ENCODE measurements around the gene USP17L25. TPM values are rescaled to one million over a fixed set of nuclear protein-coding genes. Genes with fewer than 3 reads are reported as not detected.
"Not testable (repeated sequence)": the region's sequence is repeated elsewhere in the genome, so short reads cannot be mapped to it uniquely, and the experiment has no call there.

The USP17L25 gene, protein sequence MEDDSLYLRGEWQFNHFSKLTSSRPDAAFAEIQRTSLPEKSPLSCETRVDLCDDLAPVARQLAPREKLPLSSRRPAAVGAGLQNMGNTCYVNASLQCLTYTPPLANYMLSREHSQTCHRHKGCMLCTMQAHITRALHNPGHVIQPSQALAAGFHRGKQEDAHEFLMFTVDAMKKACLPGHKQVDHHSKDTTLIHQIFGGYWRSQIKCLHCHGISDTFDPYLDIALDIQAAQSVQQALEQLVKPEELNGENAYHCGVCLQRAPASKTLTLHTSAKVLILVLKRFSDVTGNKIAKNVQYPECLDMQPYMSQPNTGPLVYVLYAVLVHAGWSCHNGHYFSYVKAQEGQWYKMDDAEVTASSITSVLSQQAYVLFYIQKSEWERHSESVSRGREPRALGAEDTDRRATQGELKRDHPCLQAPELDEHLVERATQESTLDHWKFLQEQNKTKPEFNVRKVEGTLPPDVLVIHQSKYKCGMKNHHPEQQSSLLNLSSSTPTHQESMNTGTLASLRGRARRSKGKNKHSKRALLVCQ
- not detected for polyA plus RNA-seq (2013, experiment 1 of 2; ENCODE audit: insufficient read length)
- not detected for polyA plus RNA-seq (2013, experiment 2 of 2; ENCODE audit: insufficient read length)

DNA sequence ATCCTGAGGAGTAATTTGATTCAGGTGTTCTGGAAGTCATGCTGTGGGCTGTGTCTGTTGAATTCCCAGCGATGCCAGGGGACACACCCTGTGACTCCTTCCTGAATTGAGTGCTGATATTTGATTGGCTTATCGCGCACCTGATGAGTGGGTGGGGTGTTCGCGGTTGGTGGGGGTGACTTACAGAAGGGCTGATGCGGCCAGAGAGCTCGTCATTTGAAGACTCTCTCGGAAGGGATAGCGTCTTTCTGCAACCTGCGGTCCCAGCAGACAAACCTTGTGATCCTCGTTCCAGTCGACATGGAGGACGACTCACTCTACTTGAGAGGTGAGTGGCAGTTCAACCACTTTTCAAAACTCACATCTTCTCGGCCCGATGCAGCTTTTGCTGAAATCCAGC, at the start of gene USP17L25:
USP17L25 (plus strand) TSS at position 301 of the 400 bp plus-strand sequence; CDS start at position 301, 0 bp downstream.
- not testable (repeated sequence) for DNase-seq

DNA sequence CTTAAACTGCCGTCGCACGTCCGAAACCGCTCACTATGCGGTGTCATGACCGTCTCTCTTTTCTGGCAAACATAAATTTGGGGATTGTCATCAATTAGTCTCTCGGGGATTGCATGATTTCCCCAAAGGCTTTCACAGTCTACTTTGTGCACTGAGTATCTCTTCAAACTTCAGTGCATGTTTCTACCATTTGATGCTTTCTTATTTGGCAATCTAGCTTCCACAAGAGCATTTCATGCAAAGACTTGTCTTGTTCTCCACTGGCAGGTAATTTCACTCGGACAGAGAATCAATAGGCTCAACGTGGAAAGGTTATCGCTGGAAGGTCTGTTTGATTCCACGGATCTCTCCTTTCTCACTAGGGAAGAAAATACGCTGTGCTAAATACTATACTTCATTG, 5.5 kb upstream of the USP17L25 start:
- DNase-seq, result not testable (repeated sequence)

DNA sequence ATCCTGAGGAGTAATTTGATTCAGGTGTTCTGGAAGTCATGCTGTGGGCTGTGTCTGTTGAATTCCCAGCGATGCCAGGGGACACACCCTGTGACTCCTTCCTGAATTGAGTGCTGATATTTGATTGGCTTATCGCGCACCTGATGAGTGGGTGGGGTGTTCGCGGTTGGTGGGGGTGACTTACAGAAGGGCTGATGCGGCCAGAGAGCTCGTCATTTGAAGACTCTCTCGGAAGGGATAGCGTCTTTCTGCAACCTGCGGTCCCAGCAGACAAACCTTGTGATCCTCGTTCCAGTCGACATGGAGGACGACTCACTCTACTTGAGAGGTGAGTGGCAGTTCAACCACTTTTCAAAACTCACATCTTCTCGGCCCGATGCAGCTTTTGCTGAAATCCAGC, 4.8 kb upstream of the USP17L25 start, which contains the start of gene USP17L24:
USP17L24 (plus strand) TSS at position 301 of the 400 bp plus-strand sequence; CDS start at position 301, 0 bp downstream.
- not testable (repeated sequence) for DNase-seq

DNA sequence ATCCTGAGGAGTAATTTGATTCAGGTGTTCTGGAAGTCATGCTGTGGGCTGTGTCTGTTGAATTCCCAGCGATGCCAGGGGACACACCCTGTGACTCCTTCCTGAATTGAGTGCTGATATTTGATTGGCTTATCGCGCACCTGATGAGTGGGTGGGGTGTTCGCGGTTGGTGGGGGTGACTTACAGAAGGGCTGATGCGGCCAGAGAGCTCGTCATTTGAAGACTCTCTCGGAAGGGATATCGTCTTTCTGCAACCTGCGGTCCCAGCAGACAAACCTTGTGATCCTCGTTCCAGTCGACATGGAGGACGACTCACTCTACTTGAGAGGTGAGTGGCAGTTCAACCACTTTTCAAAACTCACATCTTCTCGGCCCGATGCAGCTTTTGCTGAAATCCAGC, 4.6 kb downstream of the USP17L25 start, which contains the start of gene USP17L26:
USP17L26 (plus strand) TSS at position 301 of the 400 bp plus-strand sequence; CDS start at position 301, 0 bp downstream.
- DNase-seq, result not testable (repeated sequence)

DNA sequence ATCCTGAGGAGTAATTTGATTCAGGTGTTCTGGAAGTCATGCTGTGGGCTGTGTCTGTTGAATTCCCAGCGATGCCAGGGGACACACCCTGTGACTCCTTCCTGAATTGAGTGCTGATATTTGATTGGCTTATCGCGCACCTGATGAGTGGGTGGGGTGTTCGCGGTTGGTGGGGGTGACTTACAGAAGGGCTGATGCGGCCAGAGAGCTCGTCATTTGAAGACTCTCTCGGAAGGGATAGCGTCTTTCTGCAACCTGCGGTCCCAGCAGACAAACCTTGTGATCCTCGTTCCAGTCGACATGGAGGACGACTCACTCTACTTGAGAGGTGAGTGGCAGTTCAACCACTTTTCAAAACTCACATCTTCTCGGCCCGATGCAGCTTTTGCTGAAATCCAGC, 9.4 kb downstream of the USP17L25 start, which contains the start of gene USP17L5:
USP17L5 (plus strand) TSS at position 301 of the 400 bp plus-strand sequence; CDS start at position 301, 0 bp downstream.
- not testable (repeated sequence) for DNase-seq

DNA sequence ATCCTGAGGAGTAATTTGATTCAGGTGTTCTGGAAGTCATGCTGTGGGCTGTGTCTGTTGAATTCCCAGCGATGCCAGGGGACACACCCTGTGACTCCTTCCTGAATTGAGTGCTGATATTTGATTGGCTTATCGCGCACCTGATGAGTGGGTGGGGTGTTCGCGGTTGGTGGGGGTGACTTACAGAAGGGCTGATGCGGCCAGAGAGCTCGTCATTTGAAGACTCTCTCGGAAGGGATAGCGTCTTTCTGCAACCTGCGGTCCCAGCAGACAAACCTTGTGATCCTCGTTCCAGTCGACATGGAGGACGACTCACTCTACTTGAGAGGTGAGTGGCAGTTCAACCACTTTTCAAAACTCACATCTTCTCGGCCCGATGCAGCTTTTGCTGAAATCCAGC, 14.1 kb downstream of the USP17L25 start, which contains the start of gene USP17L27:
USP17L27 (plus strand) TSS at position 301 of the 400 bp plus-strand sequence; CDS start at position 301, 0 bp downstream.
- not testable (repeated sequence) for DNase-seq

DNA sequence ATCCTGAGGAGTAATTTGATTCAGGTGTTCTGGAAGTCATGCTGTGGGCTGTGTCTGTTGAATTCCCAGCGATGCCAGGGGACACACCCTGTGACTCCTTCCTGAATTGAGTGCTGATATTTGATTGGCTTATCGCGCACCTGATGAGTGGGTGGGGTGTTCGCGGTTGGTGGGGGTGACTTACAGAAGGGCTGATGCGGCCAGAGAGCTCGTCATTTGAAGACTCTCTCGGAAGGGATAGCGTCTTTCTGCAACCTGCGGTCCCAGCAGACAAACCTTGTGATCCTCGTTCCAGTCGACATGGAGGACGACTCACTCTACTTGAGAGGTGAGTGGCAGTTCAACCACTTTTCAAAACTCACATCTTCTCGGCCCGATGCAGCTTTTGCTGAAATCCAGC, 18.9 kb downstream of the USP17L25 start, which contains the start of gene USP17L28:
USP17L28 (plus strand) TSS at position 301 of the 400 bp plus-strand sequence; CDS start at position 301, 0 bp downstream.
- DNase-seq, result not testable (repeated sequence)

DNA sequence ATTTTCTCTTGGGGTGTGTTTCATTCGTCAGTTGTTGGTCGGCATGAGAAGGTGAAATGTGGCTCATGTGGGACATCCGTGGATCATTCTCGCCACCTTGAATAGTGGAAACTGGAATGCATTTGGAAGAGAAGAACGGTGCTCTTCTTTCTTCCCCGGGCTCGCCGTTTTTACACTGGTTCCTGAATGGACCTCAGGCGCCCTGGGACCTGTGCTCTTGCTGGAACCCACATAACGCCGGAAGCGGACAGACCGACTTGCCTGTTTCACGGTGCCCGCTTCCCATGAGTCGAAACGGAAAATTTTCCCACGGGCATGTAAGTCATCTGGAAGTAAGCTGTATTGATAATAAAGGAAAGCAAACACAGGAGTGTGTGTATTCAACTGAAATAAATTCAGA, 21.2 kb downstream of the USP17L25 start:
- not testable (repeated sequence) for DNase-seq

DNA sequence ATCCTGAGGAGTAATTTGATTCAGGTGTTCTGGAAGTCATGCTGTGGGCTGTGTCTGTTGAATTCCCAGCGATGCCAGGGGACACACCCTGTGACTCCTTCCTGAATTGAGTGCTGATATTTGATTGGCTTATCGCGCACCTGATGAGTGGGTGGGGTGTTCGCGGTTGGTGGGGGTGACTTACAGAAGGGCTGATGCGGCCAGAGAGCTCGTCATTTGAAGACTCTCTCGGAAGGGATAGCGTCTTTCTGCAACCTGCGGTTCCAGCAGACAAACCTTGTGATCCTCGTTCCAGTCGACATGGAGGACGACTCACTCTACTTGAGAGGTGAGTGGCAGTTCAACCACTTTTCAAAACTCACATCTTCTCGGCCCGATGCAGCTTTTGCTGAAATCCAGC, 23.6 kb downstream of the USP17L25 start, which contains the start of gene USP17L29:
USP17L29 (plus strand) TSS at position 301 of the 400 bp plus-strand sequence; CDS start at position 301, 0 bp downstream.
- DNase-seq, result not testable (repeated sequence)

DNA sequence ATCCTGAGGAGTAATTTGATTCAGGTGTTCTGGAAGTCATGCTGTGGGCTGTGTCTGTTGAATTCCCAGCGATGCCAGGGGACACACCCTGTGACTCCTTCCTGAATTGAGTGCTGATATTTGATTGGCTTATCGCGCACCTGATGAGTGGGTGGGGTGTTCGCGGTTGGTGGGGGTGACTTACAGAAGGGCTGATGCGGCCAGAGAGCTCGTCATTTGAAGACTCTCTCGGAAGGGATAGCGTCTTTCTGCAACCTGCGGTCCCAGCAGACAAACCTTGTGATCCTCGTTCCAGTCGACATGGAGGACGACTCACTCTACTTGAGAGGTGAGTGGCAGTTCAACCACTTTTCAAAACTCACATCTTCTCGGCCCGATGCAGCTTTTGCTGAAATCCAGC, 33.1 kb downstream of the USP17L25 start, which contains the start of gene USP17L30:
USP17L30 (plus strand) TSS at position 301 of the 400 bp plus-strand sequence; CDS start at position 301, 0 bp downstream.
- DNase-seq, result not testable (repeated sequence)

DNA sequence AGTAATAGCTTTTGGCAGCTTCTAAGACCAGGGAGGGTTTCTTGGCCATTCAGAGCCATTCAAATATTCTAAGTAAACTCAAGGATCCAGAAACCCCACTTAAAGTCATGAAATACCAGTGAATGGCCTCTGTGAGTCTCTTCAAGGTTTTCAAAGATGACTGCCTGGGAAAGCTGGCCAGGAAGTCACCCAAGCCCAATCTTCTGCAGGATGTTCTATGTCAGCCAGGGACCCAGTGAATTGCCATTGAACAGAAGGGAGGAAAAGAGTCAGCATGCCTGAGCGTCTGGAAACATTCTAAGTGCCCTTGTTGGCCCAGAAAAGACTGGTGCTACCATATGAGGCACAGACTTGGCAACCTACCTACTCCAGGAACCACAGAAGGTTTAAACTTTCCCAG, 50.2 kb downstream of the USP17L25 start:
- DNase-seq, result not testable (repeated sequence)
